ENCODE results near the gene ZNF629.

GRCh38 chr16:30780021-30780420 lies 7.0 kb downstream of the ZNF629 start:
- TF ChIP-seq CTCF (conservative IDR thresholded peaks at IDR 0.05; ENCODE audit: low read length) (no peak), EZH2phosphoT487 (IDR thresholded peaks at IDR 0.05; ENCODE audit: borderline replicate concordance, low read depth, low read length) (no peak)

Measured in OCI-LY7 (cell line).